GM19099 (cell line): ENCODE measurements around the gene ALDH4A1.

ENCODE experiments used
- POLR2A ChIP-seq: IDR thresholded peaks from 3 replicates; pipeline ENCODE4 v1.6.1; 2011; ENCODE audit warnings: low read depth; ENCODE audit not compliant: insufficient read length; ENCODE audit errors: extremely low read depth

Gene ALDH4A1

GRCh38 chr1:18943162-18943561 lies 40.8 kb upstream of the ALDH4A1 start:
- TF ChIP-seq POLR2A, result no peak

- no peak for TF ChIP-seq POLR2A
These were observed 40.0 kb upstream of the ALDH4A1 start for GRCh38 chr1:18942340-18942739.

GRCh38 chr1:18941221-18942141 lies 39.1 kb upstream of the ALDH4A1 start:
- no peak for TF ChIP-seq POLR2A

GRCh38 chr1:18940303-18941020 lies 38.1 kb upstream of the ALDH4A1 start:
- TF ChIP-seq POLR2A, result no peak

DNA sequence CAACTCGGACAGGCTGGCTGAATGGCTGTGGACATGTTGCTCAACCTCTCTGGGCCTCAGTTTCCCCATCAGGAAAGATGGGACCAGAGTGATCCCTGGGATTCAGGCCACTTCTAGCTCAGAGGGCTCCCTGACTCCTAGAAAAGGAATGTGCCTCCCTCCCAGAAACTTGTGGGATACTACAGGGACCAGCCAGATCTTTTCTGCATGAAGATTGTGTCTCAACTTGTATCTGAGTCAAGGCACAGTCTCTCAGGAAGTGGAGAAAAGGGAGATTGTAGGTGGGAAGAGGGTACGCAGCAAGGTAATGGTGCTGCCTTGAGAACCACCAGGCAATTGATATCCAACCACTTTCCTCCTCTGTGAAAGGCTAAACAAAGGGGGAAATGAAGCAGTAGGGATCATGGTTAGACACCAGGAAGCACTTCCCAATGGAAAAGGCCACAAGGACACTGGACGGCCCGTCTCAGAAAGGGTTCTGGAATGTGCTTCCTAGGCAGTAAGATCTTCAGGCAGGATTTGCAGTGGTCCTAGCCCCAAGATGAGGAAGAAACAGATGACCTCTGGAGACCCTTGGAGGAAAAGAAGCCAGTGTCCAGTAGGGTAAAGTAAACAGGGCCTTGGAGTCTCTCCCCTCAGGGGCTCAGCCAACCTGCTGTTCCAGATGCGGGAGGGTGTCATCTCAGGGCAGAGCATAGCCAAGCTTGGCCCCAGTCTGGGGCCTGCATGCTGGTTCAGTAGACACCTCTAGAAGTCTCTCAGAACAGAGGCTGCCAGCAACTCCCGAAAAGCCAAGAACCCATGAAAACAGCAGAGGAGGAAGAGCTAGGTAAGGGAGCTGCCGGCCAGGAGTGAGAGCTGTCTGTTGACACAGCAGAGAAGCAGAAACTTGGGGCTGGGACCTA lies 37.3 kb upstream of the ALDH4A1 start:
- TF ChIP-seq POLR2A, result no peak

DNA sequence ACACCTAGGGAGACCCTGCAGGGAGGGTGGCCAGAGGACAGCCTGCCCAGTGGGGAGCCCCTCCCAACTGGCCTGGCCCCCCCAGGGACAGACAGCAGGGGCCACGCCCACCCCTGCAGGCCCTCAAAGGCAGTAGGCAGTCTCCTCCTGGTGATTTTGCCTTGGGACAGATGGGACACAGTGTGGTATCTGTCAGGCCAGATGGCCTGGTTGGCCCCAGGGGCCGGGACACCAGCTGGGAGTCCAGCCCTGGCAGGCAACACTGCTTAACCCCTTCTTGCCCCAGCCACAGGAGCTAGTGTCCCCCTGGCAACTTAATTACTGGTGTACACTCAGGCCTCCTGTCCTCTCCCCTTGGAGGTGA lies 36.3 kb upstream of the ALDH4A1 start:
- TF ChIP-seq POLR2A, result no peak

DNA sequence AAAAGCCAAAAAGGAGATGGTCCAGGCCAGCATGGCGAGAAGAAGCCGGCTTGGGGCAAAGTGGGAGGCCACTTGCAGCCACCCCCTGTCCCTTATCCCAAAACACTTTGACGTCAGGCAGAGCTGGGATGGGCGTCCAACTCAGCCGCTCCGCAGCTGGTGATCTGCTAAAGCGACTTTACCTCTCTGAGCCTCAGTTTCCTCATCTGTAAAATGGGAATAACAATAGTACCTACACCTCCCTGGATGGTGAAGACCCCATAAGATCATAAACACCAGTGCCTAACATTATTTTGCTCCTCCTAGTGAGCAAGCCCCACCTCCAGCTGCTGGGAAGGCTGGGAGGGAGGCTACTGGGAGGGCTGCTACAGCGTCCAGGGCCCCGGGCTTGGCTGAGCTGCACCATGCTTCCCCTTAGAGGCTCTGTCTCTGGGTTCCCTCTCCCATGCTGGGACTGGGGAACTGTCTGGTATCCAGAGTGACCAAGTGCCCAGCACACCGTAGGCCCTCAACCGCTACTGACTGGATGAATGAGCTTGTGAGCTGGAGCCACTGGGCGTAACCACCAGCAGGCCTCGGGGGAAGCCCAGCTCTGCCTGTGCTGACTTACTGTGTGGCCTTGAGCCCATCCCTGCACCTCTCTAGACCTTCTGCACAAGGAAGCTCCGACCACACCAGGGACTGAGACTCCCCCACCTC lies 35.8 kb upstream of the ALDH4A1 start:
- no peak for TF ChIP-seq POLR2A

DNA sequence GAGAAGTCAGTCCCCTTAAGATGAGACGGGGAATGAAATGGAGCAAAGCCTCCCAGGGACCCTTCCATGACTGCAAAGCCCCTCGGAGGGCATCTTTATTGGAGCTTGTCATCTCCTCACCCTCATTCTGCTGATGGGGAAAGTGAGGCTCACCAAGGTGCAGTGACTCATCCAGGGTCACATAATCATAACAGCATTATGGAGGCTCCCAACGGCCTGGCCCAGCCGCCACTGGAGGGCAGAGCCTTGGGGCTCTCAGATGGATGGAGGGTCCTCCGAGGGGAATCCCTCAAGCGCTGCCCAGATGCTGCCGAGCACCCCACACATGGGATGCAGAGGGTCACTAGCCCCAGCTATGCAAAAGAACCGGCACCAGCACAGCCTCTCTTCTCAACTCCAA lies 35.2 kb upstream of the ALDH4A1 start:
- TF ChIP-seq POLR2A, result no peak

DNA sequence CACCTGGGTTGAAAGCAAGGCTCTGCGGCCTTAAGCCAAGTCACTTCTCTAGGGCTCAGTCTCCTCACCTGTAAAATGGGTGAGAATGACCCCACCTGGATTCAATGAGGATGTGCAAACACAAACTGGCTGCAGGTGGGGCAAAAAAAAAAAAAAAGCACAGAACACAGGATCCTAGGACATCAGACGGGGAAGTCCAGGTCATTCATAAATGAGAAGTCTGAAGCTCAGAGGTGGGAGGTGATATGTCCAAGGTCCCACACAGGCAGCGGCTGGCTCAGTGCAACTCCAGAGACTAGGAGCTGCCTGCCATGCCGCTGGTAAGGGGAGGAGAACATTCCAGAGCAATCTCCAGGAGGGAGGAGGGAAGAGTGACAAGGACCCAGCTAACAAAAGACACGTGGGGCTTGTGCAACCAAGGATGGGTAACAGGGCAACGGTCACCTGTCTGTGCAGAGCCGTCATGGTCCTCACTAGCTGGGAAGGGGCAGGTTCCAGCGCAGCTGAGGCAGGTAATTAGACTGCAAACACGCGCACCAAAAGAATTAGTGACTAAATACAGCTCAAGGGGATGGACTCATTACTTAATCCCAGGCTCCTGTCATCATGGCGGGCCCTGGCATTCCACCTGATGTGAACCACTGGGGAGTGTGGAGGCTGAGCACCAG lies 34.6 kb upstream of the ALDH4A1 start:
- no peak for TF ChIP-seq POLR2A

DNA sequence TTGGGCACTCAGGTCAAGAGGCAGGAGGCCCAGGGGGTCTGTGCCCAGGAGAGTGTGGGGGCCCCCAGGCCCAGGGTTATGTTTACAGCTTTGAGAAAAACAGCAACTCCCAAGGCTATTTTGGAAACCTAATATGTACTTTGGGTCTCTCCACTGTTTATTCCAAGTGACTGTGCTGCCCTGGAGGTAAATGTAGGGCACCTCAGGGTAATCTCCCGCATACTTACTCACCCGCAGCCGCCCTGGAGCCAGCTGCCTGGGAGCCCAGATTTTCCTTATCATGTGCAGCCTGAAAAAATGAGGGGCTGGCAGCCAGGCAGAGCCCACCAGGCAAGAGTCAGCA lies 34.1 kb upstream of the ALDH4A1 start:
- no peak for TF ChIP-seq POLR2A

- TF ChIP-seq POLR2A, result no peak
These were observed 32.0 kb upstream of the ALDH4A1 start for GRCh38 chr1:18934205-18935000.

DNA sequence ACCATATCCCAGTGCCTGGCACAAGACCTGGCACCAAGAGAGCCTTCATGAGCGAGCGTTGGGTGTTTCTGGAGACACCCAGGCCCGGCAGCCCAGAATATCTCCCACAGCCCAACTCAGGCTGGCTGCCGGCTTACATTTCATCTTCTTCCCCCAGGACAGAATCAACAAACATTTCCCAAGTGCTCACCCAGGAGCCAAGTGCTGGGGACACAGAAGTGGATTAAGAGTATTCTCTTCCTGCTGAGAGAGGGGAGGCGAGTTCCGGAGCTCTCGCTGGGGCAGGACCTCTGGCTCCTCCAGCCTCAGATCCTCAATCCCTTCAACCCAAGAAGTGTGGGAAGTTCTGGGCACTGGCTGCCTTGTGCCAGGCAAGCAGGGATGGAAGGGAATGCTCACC lies 30.5 kb upstream of the ALDH4A1 start:
- TF ChIP-seq POLR2A, result no peak

GRCh38 chr1:18932387-18932786 lies 30.0 kb upstream of the ALDH4A1 start:
- no peak for TF ChIP-seq POLR2A

GRCh38 chr1:18931730-18932129 lies 29.4 kb upstream of the ALDH4A1 start:
- no peak for TF ChIP-seq POLR2A

DNA sequence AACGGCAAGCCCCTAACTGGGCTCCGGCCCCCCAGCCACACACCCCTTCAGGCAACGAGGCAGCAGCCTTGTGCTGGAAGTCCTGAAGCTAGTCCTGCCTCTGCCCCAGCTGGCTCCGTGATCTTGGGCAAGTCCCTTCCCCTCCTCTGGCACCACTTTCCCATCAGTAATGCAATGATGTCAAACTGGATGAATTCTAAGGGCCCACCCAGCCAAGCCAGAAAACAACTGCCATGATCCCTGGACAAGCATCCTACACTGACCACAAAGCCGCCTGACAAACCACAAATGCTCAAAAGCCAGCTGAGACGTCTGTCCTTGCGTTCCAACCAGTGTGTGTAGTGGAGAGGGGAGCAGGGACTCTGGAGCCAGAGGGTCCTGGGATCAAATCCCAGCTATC lies 27.3 kb upstream of the ALDH4A1 start:
- no peak for TF ChIP-seq POLR2A
